GM12872 (cell line): ENCODE data around the gene H2BK1.

ENCODE experiments used
- CTCF ChIP-seq: IDR thresholded peaks from 3 replicates; pipeline ENCODE4 v1.5.1; 2011; ENCODE audit warnings: low read depth, mild to moderate bottlenecking, low read length, moderate library complexity; ENCODE audit not compliant: insufficient read depth

Gene H2BK1

GRCh38 chr7:151226875-151227782, 16.8 kb upstream of the H2BK1 start, which contains the start of gene ABCF2:
Gene ABCF2 (minus strand): TSS chr7:151227205. CDS start chr7:151226458, 747 bp downstream.
- no peak for TF ChIP-seq CTCF

GRCh38 chr7:151226560-151226874, 16.2 kb upstream of the H2BK1 start:
- no peak for TF ChIP-seq CTCF

- no peak for TF ChIP-seq CTCF
Measured at GRCh38 chr7:151225948-151226510, 15.7 kb upstream of the H2BK1 start.

GRCh38 chr7:151223728-151224127, 13.4 kb upstream of the H2BK1 start:
- TF ChIP-seq CTCF: no peak

- no peak for TF ChIP-seq CTCF
Measured at GRCh38 chr7:151218170-151218569, 7.9 kb upstream of the H2BK1 start.

- TF ChIP-seq CTCF: no peak
Measured at GRCh38 chr7:151215396-151215795, 5.1 kb upstream of the H2BK1 start.

- TF ChIP-seq CTCF: no peak
Measured at GRCh38 chr7:151213826-151214225, 3.5 kb upstream of the H2BK1 start.
